ENCODE results near the gene ITK. TPM values are rescaled to one million over a fixed set of nuclear protein-coding genes. Genes with fewer than 3 reads are reported as not detected.
"Not testable (repeated sequence)": the region's sequence is repeated elsewhere in the genome, so short reads cannot be mapped to it uniquely, and the experiment has no call there.

Gene ITK
- total RNA-seq, 1 donor from 2014 or later = 4.5 TPM

DNA sequence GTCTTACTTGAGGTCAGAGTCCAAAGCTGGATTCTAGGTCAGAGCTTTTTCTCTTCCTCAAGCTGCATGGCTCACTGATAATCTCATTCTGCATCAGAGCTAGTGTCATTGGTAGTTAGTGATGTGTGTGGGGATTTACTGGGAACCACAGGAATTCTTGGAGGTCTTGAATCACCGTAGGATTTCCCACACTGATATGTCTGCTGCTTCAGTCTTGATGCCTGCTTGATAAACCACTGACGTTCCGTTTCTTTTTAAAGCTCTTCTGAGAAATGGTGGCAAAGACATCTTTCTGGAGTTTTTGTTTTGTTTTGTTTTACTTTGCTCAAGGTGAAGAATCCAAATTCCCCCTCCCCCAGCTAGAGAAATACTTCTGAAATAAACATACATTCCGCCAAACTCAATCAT lies 13.4 kb upstream of the ITK start:
- DNase-seq (ENCODE audit: low spot score) = no peak

DNA sequence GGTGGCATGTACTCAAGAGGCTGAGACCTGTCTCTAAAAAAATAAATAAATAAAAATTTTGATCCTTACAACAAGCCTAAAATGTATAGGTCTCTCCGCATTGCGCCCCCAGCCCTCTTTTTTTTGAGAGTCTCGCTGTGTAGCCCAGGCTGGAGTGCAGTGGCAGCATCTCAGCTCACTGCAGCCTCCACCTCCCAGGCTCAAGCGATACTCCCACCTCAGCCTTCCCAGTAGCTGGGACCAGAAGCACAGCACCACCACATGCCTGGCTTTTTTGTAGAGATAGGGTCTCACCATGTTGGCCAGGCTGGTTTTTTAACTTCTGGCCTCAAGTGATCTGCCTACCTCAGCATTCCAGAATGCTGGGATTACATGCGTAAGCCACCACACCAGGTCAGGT lies 12.4 kb upstream of the ITK start:
- DNase-seq (ENCODE audit: low spot score) = no peak

DNA sequence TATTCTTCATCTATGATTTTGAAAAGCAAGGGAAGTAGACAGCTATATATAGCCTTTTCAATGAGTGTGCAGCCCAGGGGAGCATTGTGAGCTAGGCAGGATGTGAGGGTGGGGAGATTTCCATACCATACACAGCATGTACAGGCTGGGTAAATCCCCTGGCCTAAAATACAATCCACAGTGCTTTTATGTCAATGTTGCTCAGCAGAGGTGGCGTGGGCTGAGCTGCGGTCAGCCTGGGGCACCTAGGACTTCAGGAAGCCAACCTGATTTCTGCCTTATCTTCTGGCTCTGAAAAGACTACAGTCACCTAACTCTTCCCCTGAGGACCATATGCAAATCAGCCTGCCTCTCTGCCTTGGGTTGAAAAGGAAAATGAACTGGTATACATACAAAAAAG lies 8.2 kb upstream of the ITK start:
- no peak for DNase-seq (ENCODE audit: low spot score)

DNA sequence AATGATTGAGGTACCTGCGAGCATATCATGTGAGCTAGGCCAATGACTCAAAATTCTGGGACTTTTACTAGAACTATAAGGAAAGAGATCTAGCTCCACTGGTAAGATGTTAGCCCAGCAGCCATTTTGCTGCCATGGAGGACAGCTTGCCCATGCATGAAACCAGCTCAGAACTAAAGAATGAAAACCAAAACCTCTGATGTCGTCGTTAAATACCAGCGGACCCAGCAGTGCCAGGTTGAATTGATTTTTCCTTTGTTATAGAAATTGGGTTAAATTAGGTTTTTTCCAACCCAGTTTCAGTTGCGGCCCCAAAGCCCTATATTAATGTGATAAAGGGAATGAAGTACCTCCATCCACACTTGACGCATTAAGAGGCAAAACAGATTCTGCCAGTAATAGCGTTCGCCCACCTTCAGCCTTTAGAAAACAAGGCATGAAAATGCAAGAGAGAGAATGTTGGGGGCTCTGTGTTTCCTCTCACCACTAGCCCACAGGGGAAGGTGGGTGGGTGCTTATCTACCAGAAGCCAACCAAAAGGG lies 5.5 kb upstream of the ITK start:
- no peak for DNase-seq (ENCODE audit: low spot score)

DNA sequence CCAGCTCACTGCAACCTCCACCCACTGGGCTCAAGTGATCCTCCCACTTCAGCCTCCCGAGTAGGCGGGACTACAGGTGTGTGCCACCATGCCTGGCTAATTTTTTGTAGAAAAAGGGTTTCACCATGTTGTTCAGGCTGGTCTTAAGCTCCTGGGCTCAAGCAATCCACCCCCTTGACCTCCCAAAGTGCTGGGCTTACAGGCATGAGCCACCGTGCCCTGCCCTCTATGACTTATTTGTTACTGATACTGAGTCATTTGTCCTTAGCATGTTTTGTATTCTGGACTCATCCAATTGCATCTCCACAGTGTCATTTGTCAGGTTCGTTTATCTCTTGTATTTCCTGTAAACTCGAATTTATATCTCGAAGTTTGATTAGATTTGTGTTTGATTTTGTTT lies 2.7 kb upstream of the ITK start:
- no peak for DNase-seq (ENCODE audit: low spot score)

DNA sequence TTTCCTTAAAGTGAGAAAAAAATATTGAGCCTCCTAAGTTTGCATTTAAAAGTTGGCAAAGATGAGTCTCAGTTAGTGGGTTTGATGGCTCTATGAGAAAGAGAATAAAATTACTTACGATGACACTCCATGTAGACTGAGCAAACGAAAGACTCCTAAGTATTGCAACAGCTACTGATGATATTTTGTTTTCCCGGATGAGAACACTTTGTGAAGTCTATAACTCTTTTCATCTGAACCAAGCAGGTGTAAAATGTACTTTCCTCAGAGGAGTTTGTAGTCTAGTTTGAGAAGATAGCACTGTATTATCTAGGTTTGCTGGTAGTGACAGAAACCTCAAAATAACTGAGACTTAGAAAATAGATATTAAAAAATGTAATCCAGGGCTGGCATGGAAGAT lies 1.7 kb upstream of the ITK start:
- no peak for DNase-seq (ENCODE audit: low spot score)

DNA sequence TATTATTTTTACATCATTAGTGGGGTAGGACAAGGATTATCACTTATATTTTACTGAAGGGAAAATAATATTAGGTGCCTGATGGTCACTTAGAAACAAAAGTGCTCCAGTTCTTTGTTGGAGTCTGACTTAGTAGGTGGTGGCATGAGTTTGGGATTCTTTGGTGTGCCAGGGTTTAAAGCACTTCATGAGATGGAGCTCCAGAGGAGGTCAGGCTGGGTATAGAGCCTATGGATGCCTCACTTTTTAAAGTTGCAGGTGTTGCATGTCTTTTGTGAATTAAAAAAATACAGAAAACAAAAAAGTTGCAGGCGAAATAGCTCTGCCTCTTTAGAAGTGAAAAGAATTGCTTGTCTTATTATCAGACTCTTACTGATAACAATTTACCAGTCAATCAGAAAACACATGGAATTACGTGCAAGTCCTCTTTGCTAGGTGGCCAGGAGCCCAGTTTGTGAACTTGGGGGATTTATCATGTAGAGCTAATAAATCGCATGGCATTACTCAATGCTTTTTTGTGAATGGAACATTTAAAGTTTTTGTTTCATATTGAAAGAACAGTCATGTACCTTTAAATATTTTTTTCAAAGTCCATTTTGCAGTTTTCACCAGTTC lies 1.6 kb downstream of the ITK start:
- no peak for DNase-seq (ENCODE audit: low spot score)

DNA sequence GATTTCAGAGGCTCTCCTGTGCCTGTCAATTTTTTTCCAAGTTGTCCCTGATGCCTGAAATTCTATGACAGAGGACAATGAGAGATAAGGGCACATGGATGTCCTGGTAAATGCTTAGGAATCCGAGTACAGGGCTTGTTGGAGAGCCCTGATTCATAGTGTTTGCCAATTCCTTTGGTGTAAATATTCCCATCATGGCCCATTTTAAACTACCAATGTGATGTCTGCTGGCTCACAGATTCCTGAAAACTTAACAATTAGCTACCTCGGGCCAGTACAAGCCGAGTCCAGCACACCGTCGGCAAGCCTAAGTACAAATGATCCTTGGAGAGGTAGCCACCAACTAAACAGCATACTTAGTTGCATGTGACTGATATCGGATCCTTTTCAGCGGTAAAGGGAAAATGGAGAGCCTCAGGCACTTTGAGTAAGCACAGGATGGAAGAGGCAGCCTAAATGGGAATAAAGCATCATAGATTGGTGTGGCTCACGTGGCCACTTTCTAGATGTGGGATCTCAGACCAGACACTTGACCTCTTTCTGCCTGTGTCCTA lies 3.6 kb downstream of the ITK start:
- DNase-seq (ENCODE audit: low spot score) = no peak

DNA sequence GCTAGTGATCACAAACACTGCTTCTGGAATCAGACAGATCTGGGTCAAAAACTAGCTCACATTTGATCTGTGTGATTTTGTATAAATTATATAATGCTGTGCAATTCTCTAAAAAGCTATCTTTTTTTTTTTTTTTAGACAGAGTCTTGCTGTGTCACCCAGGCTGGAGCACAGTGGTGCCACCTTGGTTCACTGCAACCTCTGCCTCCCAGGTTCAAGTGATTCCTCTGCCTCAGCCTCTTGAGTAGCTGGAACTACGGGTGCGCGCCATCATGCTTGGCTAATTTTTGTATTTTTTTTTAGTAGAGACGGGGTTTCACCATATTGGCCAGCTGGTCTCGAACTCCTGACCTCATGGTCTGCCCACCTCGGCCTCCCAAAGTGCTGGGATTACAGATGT lies 4.5 kb downstream of the ITK start:
- not testable (repeated sequence) for DNase-seq (ENCODE audit: low spot score)

DNA sequence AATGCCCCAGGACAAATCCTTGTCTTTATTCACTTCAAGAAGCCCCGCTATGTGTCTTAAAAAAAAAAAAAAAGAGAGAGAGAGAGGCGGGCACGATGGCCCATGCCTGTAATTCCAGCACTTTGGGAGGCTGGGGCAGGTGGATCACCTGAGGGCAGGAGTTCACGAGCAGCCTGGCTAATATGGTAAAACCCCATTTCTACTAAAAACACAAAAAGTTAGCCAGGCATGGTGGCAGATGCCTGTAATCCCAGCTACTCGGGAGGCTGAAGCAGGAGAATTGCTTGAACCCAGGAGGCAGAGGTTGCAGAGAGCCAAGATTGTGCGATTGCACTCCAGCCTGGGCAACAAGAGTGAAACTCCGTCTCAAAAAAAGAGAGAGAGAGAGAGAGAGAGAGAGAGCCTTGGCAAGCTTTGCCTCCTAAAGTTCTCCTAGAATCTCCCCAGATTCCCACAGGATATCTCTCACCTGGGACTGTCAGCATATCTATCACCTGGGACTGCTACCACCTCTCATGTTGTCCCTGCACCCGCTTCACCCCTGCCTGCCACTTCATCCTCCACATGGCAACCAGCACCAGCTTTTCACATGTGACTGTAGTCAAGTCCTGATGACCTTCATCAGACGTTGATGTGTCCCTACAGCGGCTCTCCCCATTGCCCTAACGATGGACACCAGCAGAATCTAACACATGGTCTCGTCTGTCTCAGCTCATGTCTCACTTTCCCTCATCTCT lies 5.8 kb downstream of the ITK start:
- no peak for DNase-seq (ENCODE audit: low spot score)

DNA sequence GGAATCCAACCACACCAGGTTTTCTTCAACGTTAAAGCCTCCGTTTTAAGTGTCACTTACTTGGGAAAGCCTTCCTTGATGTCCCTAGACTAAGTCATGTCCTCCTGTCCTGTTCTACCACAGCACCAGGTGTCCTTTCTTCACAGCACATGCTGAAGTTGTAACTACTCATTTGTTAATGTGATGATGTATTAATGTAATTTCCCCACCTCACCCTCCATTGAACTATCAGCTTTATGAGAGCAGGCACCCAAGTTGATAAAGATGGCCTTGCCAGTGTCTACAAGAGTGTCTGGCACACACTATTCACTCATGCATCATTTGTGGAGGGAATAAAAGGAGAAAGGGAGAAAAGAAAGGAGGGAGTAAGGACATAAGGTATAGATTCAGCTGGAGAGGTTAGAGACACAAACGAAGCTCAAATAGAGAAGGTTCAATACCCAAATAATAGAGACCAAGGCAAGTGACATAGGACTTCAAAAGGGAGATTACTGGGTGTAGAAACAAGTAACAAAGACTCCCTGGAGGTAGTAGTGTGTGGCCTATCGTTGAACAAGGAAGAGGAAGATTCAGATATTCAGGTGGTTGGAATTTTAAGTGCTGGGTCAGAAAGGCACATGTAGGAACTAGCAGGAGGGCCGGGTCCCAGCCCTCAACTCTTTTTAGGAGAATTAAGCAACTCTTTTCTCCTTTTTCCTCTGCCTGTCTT lies 6.6 kb downstream of the ITK start:
- no peak for DNase-seq (ENCODE audit: low spot score)

DNA sequence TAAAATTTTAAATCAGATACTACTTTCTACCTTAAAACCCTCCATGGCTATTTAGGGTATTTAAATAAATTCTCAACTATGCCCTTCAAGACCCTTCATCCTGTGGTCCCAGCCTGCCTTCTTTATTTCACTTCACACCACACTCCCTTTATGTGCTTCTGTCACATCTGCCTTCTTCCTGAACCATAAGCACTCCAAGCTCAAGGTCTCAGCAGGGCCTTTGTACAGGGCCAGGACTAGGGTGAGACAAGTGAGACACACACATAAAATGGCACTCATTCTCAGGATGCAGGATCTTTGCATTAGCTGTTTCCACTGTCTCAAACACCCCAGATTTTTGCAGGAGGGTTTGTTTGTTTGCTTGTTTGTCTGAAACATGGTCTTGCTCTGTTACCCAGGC lies 7.6 kb downstream of the ITK start:
- no peak for DNase-seq (ENCODE audit: low spot score)

DNA sequence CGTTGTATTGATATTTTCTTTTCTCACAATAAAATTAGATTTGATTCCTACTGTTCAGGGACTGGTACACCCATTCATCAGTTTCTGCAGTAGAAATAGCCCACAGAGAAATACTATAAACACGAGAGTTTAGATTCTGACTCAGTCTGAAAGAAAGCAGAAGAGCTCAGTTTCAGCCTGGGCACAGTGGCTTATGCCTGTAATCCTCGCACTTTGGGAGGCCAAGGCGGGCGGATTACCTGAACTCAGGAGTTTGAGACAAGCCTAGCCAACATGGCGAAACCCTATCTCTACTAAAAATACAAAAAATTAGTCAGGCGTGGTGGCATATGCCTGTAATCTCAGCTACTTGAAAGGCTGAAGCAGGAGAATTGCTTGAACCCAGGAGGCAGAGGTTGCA lies 8.6 kb downstream of the ITK start:
- DNase-seq (ENCODE audit: low spot score) = no peak

DNA sequence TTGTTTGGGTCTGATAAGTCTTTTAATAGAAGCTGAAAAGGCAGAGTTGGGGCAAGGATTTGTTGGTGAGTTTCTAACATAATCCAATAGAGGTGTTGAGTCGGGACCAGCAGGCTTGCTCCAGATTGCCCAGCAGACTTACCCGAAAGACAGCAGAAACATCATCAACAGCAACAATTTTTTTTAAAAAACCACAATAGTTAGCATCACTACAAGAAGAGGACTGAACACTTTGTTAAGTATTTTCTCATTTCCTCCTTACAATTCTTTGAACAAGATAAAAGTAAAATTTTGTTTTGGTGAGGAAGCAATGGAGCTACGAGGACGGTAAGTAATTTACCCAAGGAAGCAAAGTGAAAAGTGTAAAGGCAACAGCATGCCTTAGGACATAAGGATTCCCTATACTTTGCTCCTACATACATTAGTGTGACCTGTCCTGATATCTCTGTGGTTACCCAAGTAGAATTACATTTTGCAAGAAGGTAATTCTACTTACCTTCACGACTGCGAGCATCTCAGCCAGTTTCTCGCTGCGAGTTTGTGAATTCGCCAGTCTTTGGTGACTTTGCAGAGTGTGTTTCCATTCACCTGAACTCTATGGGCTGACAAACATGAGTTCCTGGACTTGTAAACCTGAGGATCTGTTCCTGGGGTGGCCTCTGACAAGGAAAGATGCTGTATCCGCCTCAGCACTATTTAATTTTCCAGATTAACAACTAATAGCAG lies 13.2 kb downstream of the ITK start:
- DNase-seq (ENCODE audit: low spot score) = no peak

DNA sequence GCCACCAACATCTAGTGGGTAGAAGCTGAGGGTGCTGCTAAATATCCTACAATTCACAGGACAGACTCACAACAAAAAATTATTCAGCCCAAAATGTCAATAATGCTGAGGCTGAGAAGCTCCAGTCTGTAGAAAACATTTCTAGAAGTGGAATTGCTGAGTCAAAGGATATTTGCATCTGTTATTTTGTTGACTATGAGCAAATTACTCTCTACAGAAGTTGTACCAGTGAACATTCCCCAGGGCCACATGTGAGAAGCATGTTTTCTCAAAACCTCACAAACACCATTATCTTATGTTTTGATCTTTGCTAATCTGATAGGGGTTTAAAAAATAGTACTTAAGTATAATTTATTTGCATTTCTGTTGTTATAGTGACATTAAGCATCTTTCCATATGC lies 15.4 kb downstream of the ITK start:
- no peak for DNase-seq (ENCODE audit: low spot score)

DNA sequence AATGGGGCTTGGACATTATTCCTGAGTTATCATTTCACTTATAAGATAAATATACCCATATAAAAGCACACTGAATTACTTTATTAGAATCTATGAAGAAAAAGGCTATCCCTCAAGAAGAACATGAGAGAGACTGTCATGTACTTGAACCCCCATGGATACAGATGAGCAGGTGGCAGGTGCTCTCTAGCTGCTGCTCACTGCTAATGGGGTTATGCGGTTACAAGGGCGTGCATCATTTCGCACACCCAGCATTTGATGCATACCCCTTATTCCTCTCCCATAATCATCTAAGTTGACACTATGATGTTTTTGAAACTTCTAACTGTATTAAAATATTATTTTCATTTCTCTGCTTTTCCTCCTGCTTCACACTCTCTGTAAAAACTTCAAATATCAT lies 16.4 kb downstream of the ITK start:
- DNase-seq (ENCODE audit: low spot score) = no peak

DNA sequence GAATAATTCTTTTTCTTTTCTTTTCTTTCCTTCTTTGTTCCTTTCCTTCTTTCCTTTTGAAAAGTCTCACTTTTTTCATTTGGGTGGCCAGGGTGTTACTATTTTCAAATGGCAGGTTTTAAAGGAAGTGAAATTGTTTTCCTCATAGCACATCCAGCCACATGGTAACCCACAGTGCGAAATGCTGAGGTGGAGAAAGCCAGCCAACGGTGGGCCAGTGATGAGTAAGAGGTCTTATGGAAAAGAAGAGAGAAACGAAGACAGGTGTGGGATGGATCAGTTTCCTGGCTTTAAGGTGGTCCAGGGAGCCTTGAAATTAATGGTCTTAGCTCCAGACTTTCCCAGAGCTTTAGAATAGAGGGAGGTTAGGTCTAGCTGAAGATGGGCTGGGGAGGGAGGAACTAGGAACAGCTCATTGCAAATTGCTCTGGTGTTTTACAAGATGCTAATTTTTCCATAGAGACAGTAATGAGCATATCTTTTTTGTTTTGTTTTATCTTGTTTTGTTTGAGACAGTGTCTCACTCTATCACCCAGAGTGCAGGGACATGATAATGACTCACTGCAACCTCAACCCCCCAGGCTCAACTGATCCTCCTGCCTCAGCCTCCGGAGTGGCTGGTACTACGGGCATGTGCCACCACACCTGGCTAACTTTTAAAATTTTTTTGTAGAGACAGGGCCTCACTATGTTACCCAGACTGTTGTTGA lies 17.8 kb downstream of the ITK start:
- no peak for DNase-seq (ENCODE audit: low spot score)

DNA sequence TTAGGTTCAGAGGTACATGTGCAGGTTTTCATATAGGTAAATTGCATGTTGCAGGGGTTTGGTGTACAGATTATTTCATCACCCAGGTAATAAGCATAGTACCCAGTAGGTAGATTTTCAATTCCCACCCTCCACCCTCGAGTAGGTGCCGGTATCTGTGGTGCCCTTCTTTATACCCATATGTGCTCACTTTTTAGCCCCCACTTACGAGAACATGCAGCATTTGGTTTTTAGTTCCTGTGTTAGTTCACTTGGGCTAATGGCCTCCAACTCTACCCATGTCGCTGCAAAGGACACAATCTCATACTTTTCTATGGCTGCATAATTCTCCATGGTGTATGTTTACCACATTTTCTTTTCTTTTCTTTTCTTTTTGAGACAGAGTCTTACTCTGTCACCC lies 21.2 kb downstream of the ITK start:
- DNase-seq (ENCODE audit: low spot score) = no peak

DNA sequence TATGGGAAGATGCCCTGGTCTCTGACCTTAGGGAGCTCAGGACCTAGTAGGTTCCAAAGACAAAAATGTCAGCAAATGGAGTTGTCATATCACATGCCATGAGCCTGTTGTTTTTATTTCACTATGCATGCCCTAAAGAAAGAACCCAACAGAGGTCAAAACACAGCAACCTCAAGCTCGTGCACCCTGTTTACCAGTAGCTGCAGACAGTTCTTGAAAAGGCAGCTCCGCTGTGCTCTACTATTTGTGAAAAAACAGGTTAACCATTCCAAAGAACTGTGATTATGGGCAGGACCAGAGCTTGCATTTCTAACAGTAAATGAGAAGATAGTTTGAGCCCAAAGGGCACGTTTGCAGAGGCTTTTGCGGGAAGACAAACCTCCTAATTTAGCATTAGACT lies 22.8 kb downstream of the ITK start:
- no peak for DNase-seq (ENCODE audit: low spot score)

DNA sequence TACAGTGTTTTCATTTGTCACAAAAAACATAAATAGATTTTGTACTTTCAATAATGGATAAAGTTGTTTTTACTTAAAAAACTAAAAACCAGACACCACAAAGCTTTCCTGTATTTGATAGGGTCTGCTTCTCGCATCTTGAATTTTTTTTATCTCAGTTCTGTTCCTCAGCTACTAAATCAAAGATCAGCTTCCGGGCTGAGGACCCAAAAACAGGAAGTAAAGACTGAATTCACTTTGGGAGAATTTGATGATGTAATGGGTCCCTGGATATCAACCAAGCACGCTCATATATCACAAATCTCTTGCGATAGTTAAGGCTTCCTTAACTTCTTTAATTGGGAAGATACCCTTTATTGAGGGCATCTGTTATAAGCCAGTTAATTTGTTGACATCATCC lies 24.1 kb downstream of the ITK start:
- DNase-seq (ENCODE audit: low spot score) = no peak

DNA sequence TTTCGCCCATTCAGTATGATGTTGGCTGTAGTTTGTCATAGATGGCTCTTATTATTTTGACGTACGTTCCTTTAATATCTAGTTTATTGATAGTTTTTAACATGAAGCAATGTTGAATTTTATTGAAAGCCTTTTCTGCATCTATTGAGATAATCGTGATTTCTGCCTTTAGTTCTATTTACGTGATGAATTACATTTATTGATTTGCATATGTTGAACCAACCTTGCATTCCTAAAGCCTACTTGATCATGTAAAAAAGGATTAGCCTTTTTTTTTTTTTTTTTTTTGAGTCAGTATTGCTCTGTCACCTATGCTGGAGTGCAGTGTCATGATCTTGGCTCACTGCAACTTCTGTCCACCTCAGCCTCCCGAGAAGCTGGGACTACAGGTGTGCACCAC lies 25.1 kb downstream of the ITK start:
- DNase-seq (ENCODE audit: low spot score) = no peak
